ENCODE data around the gene RGL3. TPM values are rescaled to one million over a fixed set of nuclear protein-coding genes. Genes with fewer than 3 reads are reported as not detected.

RGL3 gene, protein sequence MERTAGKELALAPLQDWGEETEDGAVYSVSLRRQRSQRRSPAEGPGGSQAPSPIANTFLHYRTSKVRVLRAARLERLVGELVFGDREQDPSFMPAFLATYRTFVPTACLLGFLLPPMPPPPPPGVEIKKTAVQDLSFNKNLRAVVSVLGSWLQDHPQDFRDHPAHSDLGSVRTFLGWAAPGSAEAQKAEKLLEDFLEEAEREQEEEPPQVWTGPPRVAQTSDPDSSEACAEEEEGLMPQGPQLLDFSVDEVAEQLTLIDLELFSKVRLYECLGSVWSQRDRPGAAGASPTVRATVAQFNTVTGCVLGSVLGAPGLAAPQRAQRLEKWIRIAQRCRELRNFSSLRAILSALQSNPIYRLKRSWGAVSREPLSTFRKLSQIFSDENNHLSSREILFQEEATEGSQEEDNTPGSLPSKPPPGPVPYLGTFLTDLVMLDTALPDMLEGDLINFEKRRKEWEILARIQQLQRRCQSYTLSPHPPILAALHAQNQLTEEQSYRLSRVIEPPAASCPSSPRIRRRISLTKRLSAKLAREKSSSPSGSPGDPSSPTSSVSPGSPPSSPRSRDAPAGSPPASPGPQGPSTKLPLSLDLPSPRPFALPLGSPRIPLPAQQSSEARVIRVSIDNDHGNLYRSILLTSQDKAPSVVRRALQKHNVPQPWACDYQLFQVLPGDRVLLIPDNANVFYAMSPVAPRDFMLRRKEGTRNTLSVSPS
- total RNA-seq (2022; extraction: Qiagen RNA extraction) = 0.92 to 1.8 TPM (median 1.3 TPM) in 5 replicates

DNA sequence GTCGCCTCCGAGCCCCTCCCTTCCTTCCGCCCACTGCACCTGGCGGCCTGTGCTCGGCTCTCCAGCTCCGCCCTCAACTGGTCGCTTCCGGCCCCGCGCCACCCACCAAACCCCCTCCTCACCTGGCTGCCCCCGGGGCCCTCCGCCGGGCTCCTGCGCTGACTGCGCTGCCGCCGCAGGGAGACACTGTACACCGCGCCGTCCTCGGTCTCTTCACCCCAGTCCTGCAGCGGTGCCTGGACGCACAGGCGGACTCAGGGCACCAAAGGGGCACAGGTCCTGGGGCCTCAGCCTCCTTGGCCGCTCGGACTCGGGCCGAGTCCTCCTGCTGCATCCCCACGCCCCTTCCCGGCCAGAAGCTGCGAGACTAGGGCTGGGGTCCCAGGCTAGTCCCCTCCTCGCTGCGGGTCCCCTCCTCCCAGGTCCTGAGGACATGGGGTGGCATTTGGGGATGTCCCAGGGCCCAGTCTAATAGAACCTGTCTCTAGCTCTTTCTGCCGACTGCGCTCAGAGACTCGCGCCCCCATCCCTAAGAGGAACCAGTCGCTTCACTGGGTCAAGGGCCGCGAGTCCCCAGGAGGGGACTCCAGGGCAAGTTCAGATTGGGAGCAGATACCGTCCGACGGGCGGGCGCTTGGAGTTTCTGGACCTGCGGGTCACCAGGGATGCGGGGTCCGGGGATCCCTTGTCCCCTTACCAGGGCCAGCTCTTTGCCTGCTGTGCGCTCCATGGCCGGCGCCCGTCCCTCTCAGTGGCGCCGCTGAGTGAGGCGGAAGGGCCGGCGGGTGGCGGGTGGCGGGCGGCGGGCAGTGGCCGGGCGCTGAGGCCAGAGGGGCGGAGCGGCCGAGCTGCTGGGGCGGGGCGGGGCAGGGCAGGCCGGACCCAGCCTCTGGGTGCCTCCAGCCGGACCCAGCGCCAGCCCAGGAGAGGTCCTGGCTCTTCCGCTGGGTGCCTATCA, at the start of gene RGL3:
RGL3 (minus strand) TSS at position 766 of the 958 bp plus-strand sequence; CDS start at position 730, 36 bp downstream.

DNA sequence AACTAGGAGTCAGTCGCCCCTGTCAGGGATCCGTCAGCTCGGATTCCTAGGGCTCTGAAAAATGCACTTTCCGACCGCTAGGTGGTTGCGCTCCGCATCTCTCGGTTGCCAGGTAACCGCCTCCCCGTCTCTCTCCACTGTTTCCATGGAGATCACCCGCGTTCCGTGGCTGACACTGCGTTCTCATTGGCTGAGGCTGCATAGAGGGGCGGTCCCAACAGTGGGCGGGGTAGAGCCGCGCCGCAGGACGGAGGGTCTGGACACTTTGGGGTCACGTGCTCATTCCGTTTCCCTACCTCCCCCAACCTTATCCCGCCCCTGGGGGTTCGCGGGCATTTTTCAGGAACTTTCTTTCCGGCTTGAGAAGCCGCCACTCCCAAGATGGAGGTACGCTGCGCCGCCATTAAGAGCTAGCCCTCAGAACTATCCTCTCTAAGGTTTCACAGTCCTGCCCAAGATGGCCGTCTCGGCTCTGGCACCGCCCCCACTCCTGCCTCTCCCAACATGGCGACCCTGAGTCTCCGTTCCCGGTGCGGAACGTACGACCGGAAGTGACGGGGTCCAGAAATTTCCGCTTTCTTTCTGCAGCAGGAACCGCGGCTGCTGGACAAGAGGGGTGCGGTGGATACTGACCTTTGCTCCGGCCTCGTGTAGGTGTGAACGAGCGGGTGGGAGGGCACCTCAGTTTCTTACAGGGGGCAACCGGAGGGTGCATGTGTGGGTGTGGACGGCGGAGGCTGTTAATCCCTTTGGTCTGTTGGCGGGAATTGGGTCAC, 16.1 kb upstream of the RGL3 start, which contains the start of the genes ODAD3 and PRKCSH:
ODAD3 (minus strand) TSS at position 65 of the 776 bp plus-strand sequence. CDS start 105 bp downstream, outside the sequence.
PRKCSH (plus strand) TSS at position 579 of the 776 bp plus-strand sequence. CDS start 483 bp downstream, outside the sequence.

DNA sequence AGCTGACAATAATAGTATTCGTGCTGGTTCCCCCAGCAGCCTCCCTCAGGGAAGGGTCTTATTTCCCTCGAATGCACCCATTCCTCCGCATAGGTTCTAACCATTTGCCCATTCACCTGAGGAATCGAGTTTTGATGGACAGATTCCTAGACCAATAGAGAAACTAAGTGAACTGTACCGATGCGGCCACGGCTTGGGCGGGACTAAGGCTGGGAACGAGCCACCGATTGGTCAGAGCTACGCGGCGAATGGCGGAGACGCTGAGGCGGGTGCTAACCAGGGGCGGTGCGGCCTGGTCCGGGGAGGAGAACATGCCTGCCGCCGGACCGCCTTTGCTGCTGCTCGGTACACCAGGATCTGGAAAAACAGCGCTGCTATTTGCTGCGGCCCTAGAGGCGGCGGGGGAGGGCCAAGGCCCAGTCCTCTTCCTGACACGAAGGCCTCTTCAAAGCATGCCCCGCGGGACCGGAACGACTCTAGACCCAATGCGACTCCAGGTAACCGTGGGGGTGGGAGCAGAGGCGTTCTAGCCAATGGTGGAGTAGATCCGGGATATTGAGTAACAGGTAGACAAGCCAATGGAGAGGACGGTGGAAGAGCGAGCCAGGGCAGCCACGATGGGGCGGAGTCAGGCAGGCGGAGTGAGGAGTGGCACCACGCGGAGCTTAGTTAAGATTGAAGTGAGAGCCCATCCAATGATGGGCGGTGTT, 44.5 kb downstream of the RGL3 start, which contains the start of gene SWSAP1:
SWSAP1 (plus strand) TSS at position 234 of the 710 bp plus-strand sequence; CDS start at position 249, 15 bp downstream.

DNA sequence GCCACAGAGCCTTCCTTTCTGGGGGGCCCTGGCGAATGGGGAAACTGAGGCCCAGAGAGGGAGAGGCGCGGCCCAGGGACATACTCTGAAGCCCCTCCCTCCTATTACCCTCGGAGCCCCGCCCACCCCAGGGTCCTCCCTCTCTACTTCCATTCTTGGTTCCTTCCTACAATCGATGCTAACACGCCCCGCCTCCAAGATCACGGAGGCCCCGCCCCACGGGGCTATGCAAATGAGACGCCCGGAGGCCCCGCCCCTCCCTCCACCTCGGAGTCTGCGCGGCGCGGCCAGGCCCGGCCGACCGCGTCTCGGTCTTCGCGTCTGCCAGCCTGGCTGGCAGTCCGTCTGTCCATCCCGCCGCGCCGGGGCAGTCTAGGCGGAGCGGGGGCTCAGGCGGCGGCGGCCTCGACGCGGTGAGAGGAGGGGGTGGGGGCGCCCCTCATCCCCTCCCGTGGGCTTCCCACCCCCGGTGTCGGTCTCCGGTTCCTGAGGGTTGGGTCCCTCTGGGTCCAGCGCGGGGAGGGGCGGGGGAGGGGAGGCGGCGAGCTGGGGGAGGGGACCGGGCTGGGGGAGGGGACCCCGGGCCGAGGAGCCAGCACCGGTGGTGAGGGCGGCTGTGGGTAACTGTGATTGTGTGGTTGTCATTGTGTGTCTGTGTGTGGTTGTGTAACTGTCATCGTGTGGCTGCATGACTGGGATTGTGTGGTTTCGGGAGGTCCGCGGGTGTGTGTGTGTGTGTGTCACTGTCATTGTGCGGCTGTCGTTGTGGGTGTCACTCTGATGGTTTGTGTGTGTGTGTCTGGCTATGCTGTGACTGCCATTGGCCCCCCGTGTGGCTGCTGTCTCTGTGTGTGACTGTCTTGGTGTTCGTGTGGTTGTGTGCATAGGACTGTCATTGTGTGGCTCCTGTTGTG, 63.7 kb downstream of the RGL3 start, which contains the start of gene PLPPR2:
PLPPR2 (plus strand) TSS at position 273 of the 914 bp plus-strand sequence. CDS start 2,242 bp downstream, outside the sequence.

DNA sequence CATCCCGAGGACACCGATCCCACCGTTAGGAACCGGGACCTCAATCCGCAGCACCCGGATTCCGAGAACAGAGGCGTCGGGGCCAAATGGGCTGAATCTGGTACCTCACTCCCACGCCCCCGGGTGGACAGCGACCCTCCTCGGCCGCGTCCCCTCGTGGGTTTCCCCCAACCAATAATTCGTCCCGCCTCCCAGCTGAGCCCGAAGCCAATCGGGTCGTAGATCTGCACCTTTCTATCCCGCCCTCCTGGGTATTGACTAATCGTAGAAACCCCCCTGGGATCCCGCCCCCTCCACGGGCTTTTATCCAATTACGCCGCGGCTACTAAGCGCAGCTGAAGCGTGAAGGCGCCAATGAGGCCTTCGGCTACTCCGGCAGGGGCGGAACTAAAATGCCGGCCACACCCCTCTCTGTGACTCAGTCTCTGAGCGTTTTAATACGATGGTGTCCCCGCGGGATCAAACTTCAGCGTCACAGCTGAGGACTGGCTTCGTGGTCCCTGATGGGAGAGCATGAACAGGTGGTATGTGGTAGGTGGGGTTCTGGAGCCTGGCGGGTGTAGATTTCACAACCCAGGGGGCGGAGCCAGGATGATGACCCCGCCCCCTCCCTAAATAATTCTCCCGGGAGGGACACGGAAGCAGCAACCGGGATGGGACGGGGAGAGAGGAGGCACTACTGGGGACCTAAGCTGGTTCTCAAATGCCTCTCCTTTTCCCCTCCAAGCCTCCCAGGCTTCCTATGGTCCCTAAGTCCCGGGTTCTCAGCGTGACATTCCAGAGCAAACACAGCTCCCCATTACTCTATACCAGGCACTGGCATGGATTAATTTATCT, 72.8 kb downstream of the RGL3 start, which contains the start of the genes CCDC159 and TMEM205:
CCDC159 (plus strand) TSS at position 416 of the 837 bp plus-strand sequence; CDS start at position 504, 88 bp downstream.
TMEM205 (minus strand) TSS at position 165 of the 837 bp plus-strand sequence. CDS start 649 bp downstream, outside the sequence.

Other genes starting within 250 kb of the RGL3 start
- 38.3 to 64.7 TPM (median 53.7 TPM) in 5 replicates for gene KANK2, start 221.8 kb downstream of the RGL3 start, total RNA-seq (2022; extraction: Qiagen RNA extraction)
- gene ANGPTL8, start 179.7 kb downstream of the RGL3 start, total RNA-seq (2022; extraction: Qiagen RNA extraction) = not detected in 5 replicates
- gene DOCK6, start 156.8 kb downstream of the RGL3 start, total RNA-seq (2022; extraction: Qiagen RNA extraction) = 7.9 to 10.2 TPM (median 9.3 TPM) in 5 replicates
- not detected in 5 replicates for gene TSPAN16, start 123.2 kb downstream of the RGL3 start, total RNA-seq (2022; extraction: Qiagen RNA extraction)
- 2.8 to 6.0 TPM (median 3.8 TPM) in 5 replicates for gene RAB3D, start 79.7 kb downstream of the RGL3 start, total RNA-seq (2022; extraction: Qiagen RNA extraction)
- 88.3 to 128 TPM (median 107 TPM) in 5 replicates for gene TMEM205, start 73.0 kb downstream of the RGL3 start, total RNA-seq (2022; extraction: Qiagen RNA extraction)
- gene CCDC159, start 72.8 kb downstream of the RGL3 start, total RNA-seq (2022; extraction: Qiagen RNA extraction) = 3.6 to 4.9 TPM (median 4.6 TPM) in 5 replicates
- gene PLPPR2, start 63.9 kb downstream of the RGL3 start, total RNA-seq (2022; extraction: Qiagen RNA extraction) = 7.5 to 9.7 TPM (median 8.9 TPM) in 5 replicates
- 1.3 to 2.4 TPM (median 1.8 TPM) in 5 replicates for gene SWSAP1, start 44.6 kb downstream of the RGL3 start, total RNA-seq (2022; extraction: Qiagen RNA extraction)
- 3.0 to 4.9 TPM (median 4.0 TPM) in 5 replicates for gene EPOR, start 35.0 kb downstream of the RGL3 start, total RNA-seq (2022; extraction: Qiagen RNA extraction)
- 0.92 to 2.2 TPM (median 1.0 TPM) in 5 replicates for gene ODAD3, start 15.8 kb upstream of the RGL3 start, total RNA-seq (2022; extraction: Qiagen RNA extraction)
- gene PRKCSH, start 16.3 kb upstream of the RGL3 start, total RNA-seq (2022; extraction: Qiagen RNA extraction) = 242 to 279 TPM (median 253 TPM) in 5 replicates
- 0.07 to 0.38 TPM (median 0.22 TPM) in 5 replicates for gene ELAVL3, start 61.7 kb upstream of the RGL3 start, total RNA-seq (2022; extraction: Qiagen RNA extraction)
- 2.4 to 4.7 TPM (median 3.6 TPM) in 5 replicates for gene ZNF653, start 86.5 kb upstream of the RGL3 start, total RNA-seq (2022; extraction: Qiagen RNA extraction)
- gene ECSIT, start 109.8 kb upstream of the RGL3 start, total RNA-seq (2022; extraction: Qiagen RNA extraction) = 27.8 to 31.4 TPM (median 29.9 TPM) in 5 replicates
- gene CNN1, start 119.5 kb upstream of the RGL3 start, total RNA-seq (2022; extraction: Qiagen RNA extraction) = 0.20 to 0.46 TPM (median 0.35 TPM) in 5 replicates
- gene ELOF1, start 139.9 kb upstream of the RGL3 start, total RNA-seq (2022; extraction: Qiagen RNA extraction) = 85.6 to 112 TPM (median 95.1 TPM) in 5 replicates
- gene ACP5, start 158.3 kb upstream of the RGL3 start, total RNA-seq (2022; extraction: Qiagen RNA extraction) = 0.15 to 0.33 TPM (median 0.26 TPM) in 4 of 5 replicates, not detected in the other
- gene ZNF627, start 178.2 kb upstream of the RGL3 start, total RNA-seq (2022; extraction: Qiagen RNA extraction) = 2.7 to 5.3 TPM (median 3.5 TPM) in 5 replicates

Measured in A549 treated with Hydrocortisone at 1 μM for 4 hours (cell line).